ENCODE results near the gene BPIFB1. TPM values are rescaled to one million over a fixed set of nuclear protein-coding genes. Genes with fewer than 3 reads are reported as not detected.

The BPIFB1 gene
- total RNA-seq, 1 experiment from 2014 or later, result not detected

DNA sequence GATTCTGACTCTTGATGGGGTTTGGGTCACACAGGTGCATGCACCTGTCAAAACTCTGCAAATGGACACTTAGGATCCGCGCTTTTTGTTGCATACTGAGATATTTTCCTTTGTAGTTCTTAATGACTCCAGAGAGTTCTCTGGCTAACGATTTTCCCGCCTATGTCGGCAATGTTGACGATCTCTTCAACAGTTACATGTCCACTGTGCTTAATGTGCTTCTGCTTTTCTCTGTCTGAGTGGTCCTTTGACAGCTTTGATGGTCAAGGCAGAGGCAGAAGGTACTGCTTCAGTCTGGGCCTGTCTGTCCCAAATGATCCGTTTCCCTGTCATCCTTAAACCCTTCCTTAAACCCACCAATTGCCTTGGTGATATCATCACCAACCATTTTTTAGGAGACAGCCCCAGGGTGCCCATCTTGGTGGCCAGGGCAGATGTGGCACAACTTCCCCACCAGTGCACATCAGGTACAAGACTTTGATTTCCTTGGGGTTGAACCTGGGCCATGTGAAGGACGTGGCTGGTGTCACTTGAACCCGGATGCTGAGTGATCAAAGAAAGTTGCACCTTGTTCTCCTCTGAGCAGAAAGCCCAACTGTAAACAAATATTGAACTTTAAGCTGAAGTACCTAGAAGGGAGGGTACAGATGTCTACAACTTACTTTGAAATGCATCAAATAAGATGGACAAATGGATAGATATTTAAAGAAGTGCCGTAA is 10.7 kb upstream of the BPIFB1 start:
- DNase-seq (ENCODE audit: low read depth), result no peak

DNA sequence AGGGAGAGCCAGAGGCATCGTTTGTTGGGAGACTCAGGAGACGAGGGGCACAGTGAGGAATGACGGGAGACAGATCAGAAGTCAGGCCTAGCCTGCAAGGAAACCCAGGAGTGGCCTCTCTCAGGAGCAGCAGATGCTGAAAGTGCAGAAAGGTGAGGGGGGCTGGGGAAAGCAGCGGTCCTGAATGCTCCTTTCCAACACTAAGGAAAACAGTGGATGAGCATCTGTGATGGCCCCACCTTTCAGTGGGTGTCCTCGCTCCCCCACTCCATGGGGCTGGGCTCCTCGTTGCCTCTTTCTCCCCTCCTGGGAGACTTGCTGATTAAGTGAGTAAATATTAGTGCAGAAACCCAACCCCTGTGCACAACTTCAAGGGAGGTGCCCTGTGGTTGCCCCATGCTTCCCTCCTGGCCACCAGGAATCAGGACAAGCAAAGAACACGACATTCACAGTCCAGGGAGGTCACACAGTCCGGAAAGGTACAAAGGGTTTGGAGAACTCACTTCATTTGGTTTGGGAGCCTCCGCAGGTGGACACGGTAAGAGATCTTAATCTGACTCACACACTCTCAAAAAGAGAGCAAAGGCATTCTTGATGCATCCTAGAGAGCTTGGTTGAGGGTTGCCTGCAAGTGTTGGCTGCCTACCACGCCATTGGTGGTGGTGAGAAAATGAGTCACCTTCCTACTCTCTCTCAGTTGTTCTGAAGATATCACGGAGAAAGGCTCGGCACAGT is 9.7 kb upstream of the BPIFB1 start:
- DNase-seq (ENCODE audit: low read depth), result peak; percentile 11

DNA sequence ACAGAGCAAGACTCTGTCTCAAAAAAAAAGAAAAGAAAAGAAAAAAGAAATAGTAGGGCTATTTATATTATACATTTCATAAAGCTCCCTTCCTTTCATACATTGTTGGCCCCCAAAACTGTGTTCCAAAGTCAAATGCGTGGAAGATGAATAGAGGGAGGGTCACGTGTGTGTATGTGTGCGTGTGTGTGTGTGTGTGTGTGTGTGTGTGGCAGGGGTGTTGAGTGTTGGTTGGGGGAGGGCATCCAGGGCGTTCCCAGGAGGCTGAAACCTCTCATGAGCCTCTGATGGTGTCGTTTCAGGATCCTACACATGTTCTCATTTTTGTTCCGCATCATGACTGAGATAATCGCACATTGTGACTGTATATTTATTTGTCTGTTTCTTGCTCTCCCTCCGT is 7.8 kb upstream of the BPIFB1 start:
- DNase-seq (ENCODE audit: low read depth), result no peak

DNA sequence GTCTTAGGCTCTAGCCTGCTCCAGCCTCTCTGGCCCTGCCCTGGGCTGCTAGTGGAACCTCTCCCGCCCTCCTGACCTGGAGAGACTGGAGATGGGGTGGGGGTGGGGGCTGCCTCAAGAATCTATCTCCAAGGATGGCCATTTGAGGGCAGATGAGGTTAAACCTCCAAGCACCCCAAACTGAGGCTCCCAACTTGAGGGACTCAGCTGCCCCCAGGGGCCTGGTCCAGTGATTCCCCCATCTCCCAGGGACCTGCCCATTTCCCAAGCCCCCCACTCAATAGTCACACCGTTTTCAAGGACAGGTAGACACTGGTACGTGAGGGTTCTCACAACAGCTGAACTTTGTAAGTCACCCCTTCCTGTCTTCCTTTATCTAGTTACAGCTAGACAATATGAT is 7.1 kb upstream of the BPIFB1 start:
- no peak for DNase-seq (ENCODE audit: low read depth)

DNA sequence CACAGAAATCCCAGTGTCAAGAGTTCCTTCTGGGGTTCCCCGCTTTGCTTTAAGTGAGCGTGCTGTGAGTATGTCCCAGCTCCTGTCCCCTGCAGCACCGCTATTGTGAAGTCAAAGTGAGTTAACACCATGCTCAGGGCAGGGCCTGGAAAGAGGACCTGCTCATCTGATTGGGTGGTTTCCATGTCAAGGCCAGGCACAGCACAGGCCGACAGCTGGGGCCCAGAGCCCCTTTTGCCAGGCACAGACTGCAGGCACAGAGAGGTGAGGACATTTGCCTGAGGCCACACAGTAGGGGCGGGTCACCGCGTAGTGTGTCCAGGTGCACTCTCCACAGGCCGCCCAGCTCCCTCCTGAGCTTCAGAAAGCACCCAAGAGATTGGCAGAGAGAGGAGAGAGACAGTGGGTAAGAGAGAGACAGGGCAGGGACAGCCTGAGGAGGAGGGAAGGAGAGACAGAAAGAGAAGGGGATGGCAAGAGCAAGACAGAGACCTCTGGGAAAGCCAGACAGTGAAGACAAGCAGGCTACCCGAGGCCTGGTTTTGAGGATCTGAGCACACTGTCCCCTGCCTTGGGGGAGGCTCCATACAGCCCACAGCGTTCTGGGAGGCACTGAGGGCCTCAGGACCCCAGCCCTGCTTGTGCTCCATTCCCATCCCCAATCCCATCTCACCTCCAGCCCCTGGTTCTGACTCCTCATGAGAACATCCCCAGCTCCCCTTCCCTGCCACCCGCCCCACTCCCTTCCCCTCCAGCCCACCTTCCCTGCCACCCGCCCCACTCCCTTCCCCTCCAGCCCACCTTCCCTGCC is 6.5 kb upstream of the BPIFB1 start:
- no peak for DNase-seq (ENCODE audit: low read depth)

DNA sequence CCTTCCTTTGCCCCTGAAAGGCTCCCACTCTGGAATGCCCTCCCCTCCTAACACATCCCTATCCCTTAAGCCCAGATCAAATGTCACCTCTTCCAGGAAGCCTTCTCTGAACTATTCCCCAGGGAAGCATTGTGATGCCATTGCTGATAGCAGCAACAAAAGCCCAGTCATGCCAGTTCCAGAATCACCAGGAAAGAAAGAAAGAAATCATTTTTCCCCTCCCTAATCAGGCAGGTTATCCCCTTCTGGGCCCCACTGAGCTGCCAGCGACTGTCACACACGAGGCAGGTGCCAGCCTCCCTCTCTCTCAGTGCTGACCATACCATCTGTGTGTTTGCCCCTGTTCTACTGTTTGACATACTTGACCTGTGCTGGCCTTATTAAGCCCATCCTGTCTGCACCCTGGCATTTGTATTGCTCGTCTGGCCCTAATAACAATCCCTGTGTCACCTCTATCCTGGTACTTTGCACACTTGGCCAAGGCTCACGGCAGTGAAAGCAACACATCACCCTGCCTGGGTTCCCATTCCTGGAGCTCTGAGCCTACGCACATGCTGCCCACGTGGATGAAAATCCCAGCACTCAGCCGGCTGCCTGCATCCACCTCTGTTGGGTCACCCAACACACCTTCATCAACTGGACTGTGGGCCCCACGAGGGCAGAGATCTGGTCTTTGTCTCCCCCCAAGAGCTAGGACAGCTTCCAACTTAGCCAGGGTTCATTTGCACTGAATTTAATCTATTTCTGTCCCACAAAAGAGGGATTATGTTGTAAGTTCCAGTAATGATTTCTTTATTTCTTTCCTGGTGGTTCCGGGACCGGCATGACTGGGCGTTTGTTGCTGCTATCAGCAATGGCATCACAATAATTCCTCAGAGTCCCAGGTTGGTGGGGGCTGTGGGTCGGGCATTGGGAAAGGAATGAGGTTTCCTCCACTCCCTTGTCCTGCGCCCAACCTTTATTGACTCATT is 5.3 kb upstream of the BPIFB1 start:
- DNase-seq (ENCODE audit: low read depth), result no peak

DNA sequence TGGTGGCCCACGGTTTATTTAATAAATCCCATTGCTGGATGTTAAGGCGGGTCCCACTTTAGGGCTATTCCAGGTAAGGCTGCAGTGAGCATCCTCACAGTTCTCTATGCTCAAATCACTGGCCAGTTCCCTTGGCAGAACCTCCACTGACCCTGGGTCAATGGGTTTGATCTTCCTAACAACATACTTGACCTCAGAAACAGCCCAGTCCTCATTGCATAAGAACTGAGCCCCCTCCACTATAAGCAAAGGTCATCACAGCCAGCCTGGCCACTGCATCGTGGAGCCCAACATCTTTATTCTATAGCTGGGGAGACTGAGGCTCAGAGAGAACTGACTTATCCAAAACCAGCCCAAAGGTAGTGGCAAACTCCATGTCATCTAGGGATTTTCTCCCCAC is 4.3 kb upstream of the BPIFB1 start:
- no peak for DNase-seq (ENCODE audit: low read depth)

DNA sequence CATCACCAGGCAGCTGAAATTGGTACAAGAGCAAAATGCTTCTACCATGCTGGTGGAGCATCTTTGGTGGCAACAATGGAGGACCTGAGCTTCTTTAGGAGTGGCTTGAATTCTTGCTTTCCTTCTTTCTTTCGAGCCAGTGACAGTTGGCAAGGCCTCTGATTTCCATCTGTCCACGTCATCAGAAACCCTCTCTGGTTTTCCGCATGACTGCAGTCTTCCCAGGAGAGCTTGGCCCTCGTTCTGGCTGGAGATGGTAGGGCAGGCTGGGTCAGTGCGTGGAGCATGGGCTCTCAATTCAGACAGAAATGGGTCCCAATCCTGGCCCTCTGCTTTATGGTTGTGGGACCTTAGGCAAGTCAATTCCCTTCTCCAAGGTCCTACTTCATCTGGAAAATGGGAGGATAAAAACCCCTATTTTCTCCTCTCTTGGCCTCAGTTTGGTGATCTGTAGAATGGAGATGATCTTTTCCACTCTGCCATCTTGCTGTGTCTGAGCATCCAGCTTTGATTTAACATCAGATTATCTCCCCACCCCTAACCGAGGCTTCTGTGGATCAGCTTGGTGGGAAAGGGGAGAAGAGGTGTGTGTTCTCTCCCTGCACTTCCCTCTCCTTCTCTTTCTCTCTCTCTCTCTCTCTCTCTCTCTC is 3.6 kb upstream of the BPIFB1 start:
- no peak for DNase-seq (ENCODE audit: low read depth)

DNA sequence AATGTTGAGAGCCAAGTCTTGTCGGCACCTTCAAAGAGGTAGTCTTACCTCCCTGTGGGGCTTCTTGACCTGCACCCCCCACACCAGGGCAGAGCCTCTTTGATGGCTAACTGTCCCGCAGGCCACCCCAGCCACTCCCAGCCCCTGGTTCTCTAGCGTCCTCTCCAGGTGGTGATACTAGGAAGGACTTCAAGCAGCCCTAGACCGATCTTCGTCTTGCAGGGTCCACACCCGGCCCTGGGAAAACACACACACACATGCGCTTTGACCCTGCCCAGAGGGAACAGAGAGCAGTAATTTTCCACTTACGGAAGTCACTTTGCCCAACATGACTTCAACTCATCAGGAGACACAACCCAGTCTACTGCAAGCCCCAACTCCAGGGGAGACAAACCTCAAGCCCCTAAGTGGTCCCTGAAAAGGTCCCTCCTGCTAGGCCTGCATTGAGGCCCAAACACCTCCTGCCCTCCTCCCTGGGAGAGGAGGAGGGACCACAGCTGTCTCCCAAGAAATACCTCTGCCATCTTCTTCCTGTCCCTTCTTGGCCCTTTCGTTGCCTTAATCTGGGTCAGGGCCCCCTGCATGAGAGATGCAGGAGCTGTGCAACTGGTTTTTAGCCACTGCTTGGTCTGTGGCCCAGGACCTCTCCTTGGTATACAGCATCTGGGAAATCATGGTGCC is 2.9 kb upstream of the BPIFB1 start:
- DNase-seq (ENCODE audit: low read depth), result no peak

DNA sequence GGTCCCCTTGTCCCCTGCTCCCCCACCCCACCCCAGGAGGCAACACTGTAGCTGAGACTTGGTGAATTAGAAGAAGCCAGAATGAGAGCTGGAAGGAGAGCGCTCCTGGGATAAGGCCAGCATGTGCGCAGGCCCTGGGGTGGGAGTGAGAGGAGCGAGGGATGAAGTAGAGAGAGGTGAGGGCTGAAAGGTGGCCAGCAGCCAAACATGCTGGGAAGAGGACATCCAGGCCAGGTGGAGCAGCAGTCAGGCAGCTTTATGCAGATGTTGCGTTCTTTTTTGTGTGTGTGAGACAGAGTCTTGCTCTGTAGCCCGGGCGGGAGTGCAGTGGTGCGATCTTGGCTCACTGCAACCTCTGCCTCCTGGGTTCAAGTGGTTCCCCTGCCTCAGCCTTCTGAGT is 2.2 kb upstream of the BPIFB1 start:
- DNase-seq (ENCODE audit: low read depth), result no peak

DNA sequence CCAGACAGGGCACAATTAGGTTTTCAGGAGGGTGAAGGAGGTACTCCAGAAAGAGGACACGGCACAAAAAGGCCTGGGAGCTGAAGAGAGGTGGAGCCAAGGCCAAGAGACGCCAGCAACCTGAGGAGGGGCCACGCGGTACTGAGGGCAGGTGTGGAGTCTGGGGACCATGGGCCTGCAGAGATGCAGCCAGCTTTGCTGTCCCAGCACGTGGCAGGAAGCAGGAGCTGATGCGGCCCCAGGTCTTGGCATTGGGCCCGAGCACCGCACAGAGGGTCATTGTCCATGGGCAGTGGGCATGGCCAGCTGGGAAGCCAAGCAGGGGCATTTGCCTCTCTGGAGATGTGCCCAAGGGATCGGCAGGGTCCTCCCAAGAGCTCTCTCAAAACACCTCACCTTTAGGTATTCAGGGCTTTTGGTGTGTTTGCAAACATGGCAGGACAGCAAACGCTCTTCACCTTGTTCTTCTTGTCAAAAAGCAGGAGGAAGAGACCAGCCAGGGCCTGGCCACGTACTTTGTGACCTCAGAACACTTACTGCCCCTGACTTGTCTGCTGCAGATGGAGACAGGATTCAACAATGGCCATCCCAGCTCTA is 1.4 kb upstream of the BPIFB1 start:
- no peak for DNase-seq (ENCODE audit: low read depth)

DNA sequence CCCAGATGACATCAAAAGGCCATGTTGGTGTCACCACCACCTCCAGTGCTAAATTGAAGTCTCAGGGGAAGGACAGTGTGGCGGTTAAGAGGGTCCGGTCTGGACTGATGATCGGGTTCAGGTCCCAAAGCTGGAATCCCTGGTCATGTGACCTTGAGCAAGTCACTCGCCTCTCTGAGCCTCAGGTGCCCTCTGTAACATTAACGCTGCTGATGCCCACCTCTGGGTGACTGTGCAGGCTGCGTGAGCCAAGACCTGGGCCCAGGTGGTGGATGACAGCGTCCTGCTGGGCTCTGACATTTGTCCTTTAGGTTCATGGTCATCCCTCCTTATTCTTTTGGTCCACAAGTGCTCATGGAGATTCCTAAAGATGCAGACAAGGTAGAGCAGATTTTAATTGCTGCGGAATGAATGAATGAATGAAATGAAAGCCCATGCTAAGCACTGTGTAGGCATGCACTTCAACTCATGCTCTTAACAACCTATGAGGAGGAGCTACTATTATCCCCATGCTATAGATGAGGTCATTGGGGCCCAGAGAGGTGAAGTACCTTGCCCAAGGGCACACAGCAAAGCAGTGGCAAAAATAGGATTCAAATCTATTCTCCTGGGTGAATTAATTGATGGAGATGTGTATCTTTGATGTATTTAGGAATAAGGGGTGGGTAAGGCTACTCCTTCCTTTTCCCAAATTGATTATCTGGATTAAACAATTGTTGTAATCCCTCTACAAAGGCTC is 649 bp upstream of the BPIFB1 start:
- no peak for DNase-seq (ENCODE audit: low read depth)

DNA sequence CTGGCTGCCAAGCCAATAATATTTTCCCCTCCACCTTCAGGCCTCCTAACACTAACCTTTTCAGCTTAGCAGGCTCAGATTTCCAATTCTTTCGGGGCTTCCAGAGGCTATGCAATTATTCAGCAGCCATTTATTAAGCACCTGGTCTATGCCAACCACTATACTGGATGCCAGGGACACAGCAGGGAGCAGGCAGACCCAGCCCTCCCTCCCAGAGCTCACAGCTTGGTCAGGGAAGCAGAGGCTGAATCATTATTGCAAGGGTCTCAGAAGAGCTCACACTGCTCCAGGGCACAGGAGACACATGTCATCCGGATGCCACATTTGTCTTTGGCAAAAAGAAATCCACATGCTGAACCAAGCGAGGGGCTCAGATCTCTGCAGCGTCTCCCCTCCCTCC is 1.3 kb downstream of the BPIFB1 start:
- no peak for DNase-seq (ENCODE audit: low read depth)

DNA sequence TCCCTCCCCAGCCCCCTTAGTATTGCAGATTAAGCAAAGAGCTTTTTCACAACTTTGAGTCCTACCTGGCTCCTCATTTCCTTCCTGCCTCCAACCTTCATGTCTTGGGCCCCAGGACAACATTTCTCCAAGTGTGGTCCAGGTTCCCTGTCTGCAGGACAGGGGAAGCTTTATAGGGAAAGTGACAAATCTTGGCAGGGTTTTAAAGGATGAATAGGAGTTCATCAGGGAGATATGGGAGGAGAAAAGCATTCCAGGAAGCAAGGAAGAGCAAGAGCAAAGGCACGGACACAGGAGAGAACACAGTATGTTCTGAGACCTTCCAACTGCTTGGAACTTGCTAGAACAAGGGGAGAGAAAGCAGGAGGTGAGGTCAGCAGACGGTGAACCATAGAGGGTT is 1.9 kb downstream of the BPIFB1 start:
- DNase-seq (ENCODE audit: low read depth), result no peak

DNA sequence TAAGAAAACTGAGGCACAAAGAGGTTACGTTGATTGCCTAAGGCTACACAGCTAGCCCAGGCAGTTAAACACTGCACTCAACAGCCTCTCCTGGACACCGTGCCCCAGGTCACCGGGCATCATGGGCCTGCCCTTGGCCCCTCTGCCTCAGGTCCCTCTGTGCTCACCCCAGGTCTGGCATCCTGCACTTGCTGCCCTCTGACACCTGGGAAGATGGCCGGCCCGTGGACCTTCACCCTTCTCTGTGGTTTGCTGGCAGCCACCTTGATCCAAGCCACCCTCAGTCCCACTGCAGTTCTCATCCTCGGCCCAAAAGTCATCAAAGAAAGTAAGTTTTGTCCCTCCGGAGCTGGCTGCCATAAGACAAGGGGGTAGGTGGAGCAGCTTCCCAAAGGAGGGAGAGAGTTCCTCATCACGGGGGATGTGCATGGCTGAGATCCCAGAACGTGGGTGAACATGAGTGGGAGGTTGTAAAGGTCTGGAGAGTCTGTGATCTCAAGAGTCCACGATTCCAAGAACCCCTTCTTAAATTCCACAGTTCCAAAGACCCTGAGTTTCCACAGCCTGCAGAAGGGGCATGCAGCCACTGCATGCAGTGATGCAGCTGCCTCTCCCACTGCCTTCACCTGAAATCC is 3.0 kb downstream of the BPIFB1 start:
- no peak for DNase-seq (ENCODE audit: low read depth)

DNA sequence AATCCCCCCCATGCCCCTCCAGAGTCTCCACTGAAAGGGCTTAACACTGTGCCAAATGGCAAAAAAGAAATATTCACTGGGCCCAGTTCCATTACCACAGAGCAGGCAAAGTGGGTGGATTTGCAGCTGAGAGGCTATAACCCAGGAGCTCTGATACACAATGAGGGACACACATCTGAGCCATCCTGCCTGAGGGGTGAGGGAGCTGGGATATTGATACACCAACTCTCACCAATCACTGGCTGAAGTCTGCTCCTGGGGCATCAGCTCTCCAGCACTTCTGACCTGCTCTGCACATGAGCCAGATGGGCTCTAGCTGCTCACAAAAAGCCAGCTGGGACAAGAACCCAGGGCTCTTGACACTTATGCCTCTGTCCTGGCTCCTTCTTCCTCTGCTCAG is 4.9 kb downstream of the BPIFB1 start:
- no peak for DNase-seq (ENCODE audit: low read depth)

DNA sequence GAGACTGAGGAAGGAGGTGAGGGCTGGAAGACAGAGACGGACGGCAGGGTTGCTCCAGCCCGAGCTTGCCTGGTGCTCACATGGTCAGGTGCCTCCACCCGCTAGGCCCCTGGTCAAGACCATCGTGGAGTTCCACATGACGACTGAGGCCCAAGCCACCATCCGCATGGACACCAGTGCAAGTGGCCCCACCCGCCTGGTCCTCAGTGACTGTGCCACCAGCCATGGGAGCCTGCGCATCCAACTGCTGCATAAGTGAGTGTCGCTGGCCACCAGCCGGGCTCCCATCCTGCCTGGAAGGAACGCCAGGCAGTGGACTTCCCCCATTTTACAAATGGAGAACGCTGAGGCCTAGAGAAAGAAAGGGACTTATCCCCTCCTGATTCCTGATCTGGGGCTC is 7.8 kb downstream of the BPIFB1 start:
- DNase-seq (ENCODE audit: low read depth), result no peak

DNA sequence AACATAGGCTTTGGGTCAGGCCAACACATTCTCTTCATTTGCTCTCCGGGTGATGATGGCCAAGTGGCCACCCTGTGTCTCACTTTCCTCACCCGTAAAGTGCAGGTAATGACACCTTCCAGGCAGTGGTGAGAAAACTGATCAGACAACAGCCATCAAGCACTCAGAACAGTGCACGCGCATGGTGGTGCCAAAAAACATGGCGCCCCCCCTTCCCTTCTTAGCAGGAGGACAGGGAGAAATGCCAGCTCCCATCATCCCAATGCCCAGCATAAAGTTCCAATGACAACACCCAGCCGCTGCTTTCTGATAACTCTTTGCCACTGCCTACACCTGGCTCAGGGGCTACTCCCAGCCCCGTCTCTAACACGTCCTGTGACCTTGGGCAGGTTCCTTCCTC is 8.4 kb downstream of the BPIFB1 start:
- no peak for DNase-seq (ENCODE audit: low read depth)
